Upper lobe of left lung (tissue), 4 donors: ENCODE results near the gene ESRRG.

Source experiments
- POLR2A ChIP-seq, 4 donors: fragments of 450-650 bp; IDR thresholded peaks; one replicate each; pipeline ENCODE4 v1.5.1; 2016 to 2017; ENCODE audit warnings: antibody characterized with exemption in 4 of 4, mild to moderate bottlenecking in 2 of 4
- POLR2AphosphoS5 ChIP-seq, 2 donors: sonication (generic); formaldehyde crosslinking; IDR thresholded peaks; one replicate each; pipeline ENCODE4 v1.5.1; 2017; ENCODE audit warnings: antibody characterized with exemption in 2 of 2
- TF ChIP-seq, protein P1 (sequence below), 6 experiments: fragments of 450-650 bp in 4 of 6; fragments of 200-600 bp in 2 of 6; sonication (generic) in 2 of 6; IDR thresholded peaks; one replicate each; pipeline ENCODE4 v1.5.1; 2016 to 2019; ENCODE audit warnings: antibody characterized with exemption in 6 of 6

- TF ChIP-seq, protein P1, sequence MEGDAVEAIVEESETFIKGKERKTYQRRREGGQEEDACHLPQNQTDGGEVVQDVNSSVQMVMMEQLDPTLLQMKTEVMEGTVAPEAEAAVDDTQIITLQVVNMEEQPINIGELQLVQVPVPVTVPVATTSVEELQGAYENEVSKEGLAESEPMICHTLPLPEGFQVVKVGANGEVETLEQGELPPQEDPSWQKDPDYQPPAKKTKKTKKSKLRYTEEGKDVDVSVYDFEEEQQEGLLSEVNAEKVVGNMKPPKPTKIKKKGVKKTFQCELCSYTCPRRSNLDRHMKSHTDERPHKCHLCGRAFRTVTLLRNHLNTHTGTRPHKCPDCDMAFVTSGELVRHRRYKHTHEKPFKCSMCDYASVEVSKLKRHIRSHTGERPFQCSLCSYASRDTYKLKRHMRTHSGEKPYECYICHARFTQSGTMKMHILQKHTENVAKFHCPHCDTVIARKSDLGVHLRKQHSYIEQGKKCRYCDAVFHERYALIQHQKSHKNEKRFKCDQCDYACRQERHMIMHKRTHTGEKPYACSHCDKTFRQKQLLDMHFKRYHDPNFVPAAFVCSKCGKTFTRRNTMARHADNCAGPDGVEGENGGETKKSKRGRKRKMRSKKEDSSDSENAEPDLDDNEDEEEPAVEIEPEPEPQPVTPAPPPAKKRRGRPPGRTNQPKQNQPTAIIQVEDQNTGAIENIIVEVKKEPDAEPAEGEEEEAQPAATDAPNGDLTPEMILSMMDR (IDR thresholded peaks at IDR 0.05) = no peak
- TF ChIP-seq POLR2AphosphoS5 (IDR thresholded peaks at IDR 0.05) = no peak
- no peak for TF ChIP-seq POLR2A (IDR thresholded peaks at IDR 0.05)
Observed at GRCh38 chr1:216662681-216663080, 60.5 kb downstream of the ESRRG start.
